HuH-7.5 (cell line): ENCODE data around the gene DHX8.

Experiments used
- DNase-seq: peaks from one replicate; pipeline ENCODE4 v3.0.0; 2011; ENCODE audit warnings: low spot score

The DHX8 gene

GRCh38 chr17:43574896-43575525, 91.2 kb downstream of the DHX8 start:
- no peak for DNase-seq
